Liver (tissue), 3 donors: ENCODE measurements around the gene KCNQ5.

ENCODE experiments used
- CTCF ChIP-seq: fragments of 150-350 bp; IDR thresholded peaks from 2 replicates; pipeline ENCODE4 v1.5.1; 2017; ENCODE audit warnings: improper control_type of control experiment, low read depth, low read length; ENCODE audit not compliant: missing input control
- JUND ChIP-seq, 2 donors: IDR thresholded peaks; 2 replicates each; pipeline ENCODE4 v1.6.1; 2016; ENCODE audit warnings: antibody characterized with exemption in 2 of 2
- RAD21 ChIP-seq, 2 donors: IDR thresholded peaks; 2 replicates each; pipeline ENCODE4 v1.6.1; 2016; ENCODE audit warnings: antibody characterized with exemption in 2 of 2, mild to moderate bottlenecking in 2 of 2
- REST ChIP-seq: IDR thresholded peaks from 2 replicates; pipeline ENCODE4 v1.6.1; 2016; ENCODE audit warnings: antibody characterized with exemption, mild to moderate bottlenecking
- RXRA ChIP-seq, 2 donors: IDR thresholded peaks; 2 replicates each; pipeline ENCODE4 v1.6.1; 2017 to 2018; ENCODE audit warnings: antibody characterized with exemption in 2 of 2, mild to moderate bottlenecking in 1 of 2
- TAF1 ChIP-seq: conservative IDR thresholded peaks from 2 replicates; pipeline ENCODE4 v1.6.1; 2016; ENCODE audit warnings: antibody characterized with exemption, mild to moderate bottlenecking
- donor health status: healthy.
- donor health status: healthy.

GRCh38 chr6:72789145-72789544 is 167.3 kb downstream of the KCNQ5 start:
- TF ChIP-seq CTCF (no peak), REST (no peak), RXRA (IDR thresholded peaks at IDR 0.05) (no peak), RAD21 (IDR thresholded peaks at IDR 0.05) (no peak), JUND (IDR thresholded peaks at IDR 0.05) (no peak), TAF1 (no peak)
